SU-DHL-6 (cell line): ENCODE results near the gene MAST2.

Experiments
- H2AFZ ChIP-seq: fragments of 200-600 bp; sonication (generic); 2 replicates; pipeline ENCODE4 v1.6.1; 2014; ENCODE audit warnings: low read depth, mild to moderate bottlenecking, moderate library complexity, mixed read lengths, antibody characterized with exemption, low read length; ENCODE audit not compliant: severe bottlenecking
- H3F3A ChIP-seq: fragments of 200-600 bp; shearing (Covaris generic); 2 replicates; pipeline ENCODE4 v1.6.0; 2016; ENCODE audit warnings: antibody characterized with exemption, mild to moderate bottlenecking; ENCODE audit not compliant: insufficient read depth
- H3K27ac ChIP-seq: fragments of 200-600 bp; sonication (generic); 2 replicates; pipeline ENCODE4 v1.5.1; 2016; ENCODE audit warnings: low read depth, mild to moderate bottlenecking, low read length, moderate library complexity, mixed read lengths
- H3K27me3 ChIP-seq: fragments of 200-600 bp; sonication (generic), shearing (Covaris generic); 2 replicates; pipeline ENCODE4 v1.6.0; 2014; ENCODE audit warnings: mild to moderate bottlenecking, low read length
- H3K36me3 ChIP-seq: fragments of 200-600 bp; sonication (generic); 2 replicates; pipeline ENCODE4 v1.6.1; 2014; ENCODE audit warnings: mild to moderate bottlenecking, low read length, mixed read lengths
- H3K4me2 ChIP-seq: fragments of 300-600, 200-600 bp; shearing (Covaris generic), sonication (generic); 2 replicates; pipeline ENCODE4 v1.6.0; 2014; ENCODE audit warnings: low read length, low read depth, mild to moderate bottlenecking; ENCODE audit not compliant: poor library complexity, severe bottlenecking
- H3K4me3 ChIP-seq: fragments of 200-600 bp; sonication (generic); 2 replicates; pipeline ENCODE4 v1.5.1; 2014; ENCODE audit warnings: antibody characterized with exemption, low read length, mild to moderate bottlenecking, mixed read lengths; ENCODE audit not compliant: insufficient read depth, poor library complexity, severe bottlenecking
- H3K79me2 ChIP-seq: fragments of 200-600 bp; sonication (generic); 2 replicates; pipeline ENCODE4 v1.6.1; 2014; ENCODE audit warnings: mild to moderate bottlenecking, low read length, moderate library complexity; ENCODE audit not compliant: insufficient read depth
- H3K9ac ChIP-seq: fragments of 200-600 bp; sonication (generic); 2 replicates; pipeline ENCODE4 v1.7.0; 2014; ENCODE audit warnings: mild to moderate bottlenecking, low read length
- H3K9me2 ChIP-seq: fragments of 200-600 bp; sonication (generic); replicated peaks from 2 replicates; pipeline ENCODE4 v1.6.1; 2014; ENCODE audit warnings: low read length; ENCODE audit not compliant: insufficient read depth
- H3K9me3 ChIP-seq: fragments of 200-600 bp; sonication (generic); 2 replicates; pipeline ENCODE4 v1.6.1; 2014; ENCODE audit warnings: low read length, mixed read lengths; ENCODE audit not compliant: insufficient read depth
- H4K20me1 ChIP-seq: fragments of 200-600 bp; sonication (generic); 2 replicates; pipeline ENCODE4 v1.6.1; 2014; ENCODE audit warnings: low read depth, mild to moderate bottlenecking, antibody characterized with exemption, low read length, moderate library complexity, mixed read lengths
- EZH2phosphoT487 ChIP-seq: fragments of 200-600 bp; sonication (generic), shearing (Covaris generic); conservative IDR thresholded peaks from 2 replicates; pipeline ENCODE4 v1.6.1; 2018; ENCODE audit warnings: mild to moderate bottlenecking, antibody characterized with exemption, low read length, moderate library complexity, mixed read lengths
- TF ChIP-seq, protein P1 (sequence below): fragments of 200-600 bp; sonication (generic); IDR thresholded peaks from one replicate; pipeline ENCODE4 v1.5.1; 2017; ENCODE audit warnings: antibody characterized with exemption, mild to moderate bottlenecking, low read length, moderate library complexity; ENCODE audit not compliant: insufficient read depth, poor library complexity, severe bottlenecking

Gene MAST2

DNA sequence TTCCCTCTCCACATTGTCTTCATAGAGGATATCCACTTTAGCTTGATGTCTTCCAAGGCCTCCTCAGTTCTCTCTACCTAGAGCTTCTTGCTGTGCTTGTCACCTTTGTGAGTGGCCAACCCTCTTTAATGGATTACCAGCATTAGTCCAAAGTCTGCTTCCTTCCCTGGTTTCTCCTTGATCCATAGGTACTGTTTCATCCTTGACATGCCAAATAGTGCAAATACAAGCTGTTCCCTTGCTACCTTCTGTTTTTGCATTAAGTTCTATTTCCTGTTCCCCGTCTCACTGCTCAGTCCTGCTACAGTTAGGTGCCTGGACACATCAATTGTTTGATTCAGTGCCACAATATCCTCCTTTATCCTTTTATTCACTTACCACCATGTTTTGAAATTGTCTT lies 19.2 kb downstream of the MAST2 start:
- TF ChIP-seq EZH2phosphoT487: no peak
- TF ChIP-seq, protein P1, sequence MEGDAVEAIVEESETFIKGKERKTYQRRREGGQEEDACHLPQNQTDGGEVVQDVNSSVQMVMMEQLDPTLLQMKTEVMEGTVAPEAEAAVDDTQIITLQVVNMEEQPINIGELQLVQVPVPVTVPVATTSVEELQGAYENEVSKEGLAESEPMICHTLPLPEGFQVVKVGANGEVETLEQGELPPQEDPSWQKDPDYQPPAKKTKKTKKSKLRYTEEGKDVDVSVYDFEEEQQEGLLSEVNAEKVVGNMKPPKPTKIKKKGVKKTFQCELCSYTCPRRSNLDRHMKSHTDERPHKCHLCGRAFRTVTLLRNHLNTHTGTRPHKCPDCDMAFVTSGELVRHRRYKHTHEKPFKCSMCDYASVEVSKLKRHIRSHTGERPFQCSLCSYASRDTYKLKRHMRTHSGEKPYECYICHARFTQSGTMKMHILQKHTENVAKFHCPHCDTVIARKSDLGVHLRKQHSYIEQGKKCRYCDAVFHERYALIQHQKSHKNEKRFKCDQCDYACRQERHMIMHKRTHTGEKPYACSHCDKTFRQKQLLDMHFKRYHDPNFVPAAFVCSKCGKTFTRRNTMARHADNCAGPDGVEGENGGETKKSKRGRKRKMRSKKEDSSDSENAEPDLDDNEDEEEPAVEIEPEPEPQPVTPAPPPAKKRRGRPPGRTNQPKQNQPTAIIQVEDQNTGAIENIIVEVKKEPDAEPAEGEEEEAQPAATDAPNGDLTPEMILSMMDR: no peak
- H4K20me1 ChIP-seq: no peaks in the 10 kb centered on the region
- H3K79me2 ChIP-seq: peaks cover 90% of the 10 kb centered on the region
- H3K36me3 ChIP-seq: no peaks in the 10 kb centered on the region
- H3F3A ChIP-seq: peaks cover 25% of the 10 kb centered on the region; the same call in 1 of the 2 replicates
- H2AFZ ChIP-seq: no peak overlapping the region
- no peak overlapping the region for H3K9ac ChIP-seq
- no peak overlapping the region for H3K4me3 ChIP-seq
- no peaks in the 10 kb centered on the region for H3K9me3 ChIP-seq
- H3K27me3 ChIP-seq: no peaks in the 10 kb centered on the region
- H3K4me2 ChIP-seq: peak overlapping the region; percentile 30
- H3K27ac ChIP-seq: peak overlapping the region; percentile 48
- no peaks in the 10 kb centered on the region for H3K9me2 ChIP-seq

- Histone ChIP-seq H2AFZ (no peak overlapping the region), H3K27ac (no peak overlapping the region), H3K4me2 (no peak overlapping the region), H4K20me1 (no peaks in the 10 kb centered on the region), H3K9ac (no peak overlapping the region), H3K4me3 (no peak overlapping the region), H3K27me3 (no peaks in the 10 kb centered on the region), H3K36me3 (peaks cover 7% of the 10 kb centered on the region; the same call in 1 of the 2 replicates), H3K79me2 (peaks cover 88% of the 10 kb centered on the region), H3K9me3 (no peaks in the 10 kb centered on the region), H3F3A (peaks cover 32% of the 10 kb centered on the region), H3K9me2 (no peaks in the 10 kb centered on the region)
- TF ChIP-seq, protein P1: no peak
- no peak for TF ChIP-seq EZH2phosphoT487
Measured at GRCh38 chr1:45824607-45825006, 21.2 kb downstream of the MAST2 start.

GRCh38 chr1:45827256-45827655 lies 23.8 kb downstream of the MAST2 start:
- no peak for TF ChIP-seq EZH2phosphoT487
- TF ChIP-seq, protein P1: no peak
- Histone ChIP-seq H3K4me3 (no peak overlapping the region), H3K27me3 (no peaks in the 10 kb centered on the region), H3K36me3 (peaks cover 11% of the 10 kb centered on the region; the same call in 1 of the 2 replicates), H2AFZ (no peak overlapping the region), H3F3A (peaks cover 36% of the 10 kb centered on the region), H3K9me3 (no peaks in the 10 kb centered on the region), H3K4me2 (no peak overlapping the region), H3K27ac (no peak overlapping the region), H3K9me2 (no peaks in the 10 kb centered on the region), H3K79me2 (peaks cover 70% of the 10 kb centered on the region), H4K20me1 (no peaks in the 10 kb centered on the region), H3K9ac (no peak overlapping the region)
